K562 (cell line): ENCODE measurements around the gene LIMS2. TPM values are rescaled to one million over a fixed set of nuclear protein-coding genes. Genes with fewer than 3 reads are reported as not detected.

Source experiments
- ATAC-seq: fragments of 200-7000 bp; cut with Tn5 transposase; 3 replicates; pipeline ENCODE4 v1.9.1; 2020; ENCODE audit warnings: moderate library complexity
- BruUV-seq: library from RNA; stranded (reverse); fragments of 400-500 nt; replicated peaks from 2 replicates; lab custom pipeline; 2021; lab: Mats Ljungman, UMichigan
- CTCF ChIA-PET: fragments of 300-600 bp; formaldehyde crosslinking; extraction: SDS; loops from one replicate; lab custom pipeline; 2021; ENCODE audit warnings: low intra/inter-chr PET ratio; lab: Yijun Ruan, JAX
- POLR2A ChIA-PET: fragments of 300-600, 350-650 bp; sonication (Branson Sonifier 250); formaldehyde crosslinking; extraction: SDS; loops from one replicate; lab custom pipeline; 2021; ENCODE audit warnings: antibody characterized with exemption, inconsistent platforms; lab: Yijun Ruan, JAX
- DNase-seq, 4 experiments: peaks; one replicate each; pipeline versions ENCODE4 v3.0.0 to v3.0.0-alpha.2; 2011 to 2018; ENCODE audit warnings: low spot score in 3 of 4, mixed read lengths in 3 of 4; ENCODE audit errors: extremely low read depth in 1 of 4
- FAIRE-seq: peaks from 2 replicates; lab custom pipeline; 2011; peaks lifted over from hg19 to GRCh38; lab: Jason Lieb, UNC
- H2AFZ ChIP-seq: 2 replicates; pipeline ENCODE4 v1.6.0; 2011; ENCODE audit warnings: low read depth, low read length, control low read depth, inconsistent platforms
- H3K27ac ChIP-seq: fragments of 200-600 bp; 3 replicates; pipeline ENCODE4 v1.8.0; 2011; ENCODE audit warnings: low read depth, mild to moderate bottlenecking, control low read depth, inconsistent platforms, low read length, moderate library complexity, mixed read lengths; ENCODE audit errors: extremely low read depth
- H3K27me3 ChIP-seq, 2 experiments: fragments of 300-600 bp in 1 of 2; 2 replicates in 1 of 2; 3 replicates in 1 of 2; pipeline versions ENCODE4 v1.6.0 to v1.8.0; 2011; ENCODE audit warnings: inconsistent platforms in 2 of 2, low read length in 2 of 2, mild to moderate bottlenecking in 1 of 2, mixed read lengths in 1 of 2, moderate library complexity in 1 of 2; ENCODE audit not compliant: control insufficient read depth in 2 of 2, insufficient read depth in 2 of 2
- H3K36me3 ChIP-seq: fragments of 300-600 bp; 3 replicates; pipeline ENCODE4 v1.8.0; 2011; ENCODE audit warnings: mild to moderate bottlenecking, low read length, inconsistent platforms; ENCODE audit not compliant: control insufficient read depth, insufficient read depth
- H3K4me1 ChIP-seq, 2 experiments: fragments of 200-600 bp in 1 of 2; replicated peaks in 1 of 2; 2 replicates in 1 of 2; 3 replicates in 1 of 2; pipeline versions ENCODE4 v1.5.1 to v1.8.0; 2011; ENCODE audit warnings: inconsistent platforms in 2 of 2, low read length in 2 of 2, mild to moderate bottlenecking in 1 of 2, mixed read lengths in 1 of 2, moderate library complexity in 1 of 2; ENCODE audit not compliant: control insufficient read depth in 2 of 2, insufficient read depth in 2 of 2
- H3K4me2 ChIP-seq: 2 replicates; pipeline ENCODE4 v1.6.1; 2011; ENCODE audit warnings: low read length, control low read depth, inconsistent platforms, mixed read lengths; ENCODE audit not compliant: insufficient read depth
- H3K4me3 ChIP-seq: fragments of 200-600 bp; sonication (generic), shearing (Covaris generic); 2 replicates; pipeline ENCODE4 v1.5.1; 2016; ENCODE audit warnings: control low read depth, inconsistent platforms
- H3K79me2 ChIP-seq: fragments of 200-600 bp; 3 replicates; pipeline ENCODE4 v1.8.0; 2011; ENCODE audit warnings: low read length, inconsistent platforms; ENCODE audit not compliant: control insufficient read depth, insufficient read depth
- H3K9ac ChIP-seq, 2 experiments: 2 replicates each; pipeline versions ENCODE4 v1.6.0 to v1.6.1; 2011; ENCODE audit warnings: low read depth in 2 of 2, low read length in 2 of 2, control low read depth in 1 of 2, inconsistent platforms in 1 of 2, mild to moderate bottlenecking in 1 of 2, mixed read lengths in 1 of 2; ENCODE audit not compliant: insufficient read depth in 1 of 2
- H3K9me1 ChIP-seq: one replicate; pipeline ENCODE4 v1.6.0; 2011; ENCODE audit warnings: inconsistent platforms, mild to moderate bottlenecking, low read length, moderate library complexity; ENCODE audit not compliant: control insufficient read depth, insufficient read depth
- H3K9me3 ChIP-seq: replicated peaks from 2 replicates; pipeline ENCODE4 v1.5.1; 2011; ENCODE audit warnings: low read depth, low read length, inconsistent platforms; ENCODE audit not compliant: control insufficient read depth, insufficient read depth
- H4K20me1 ChIP-seq: replicated peaks from 2 replicates; pipeline ENCODE4 v1.6.1; 2011; ENCODE audit warnings: low read length, inconsistent platforms, mixed read lengths; ENCODE audit not compliant: control insufficient read depth, insufficient read depth
- ARID4B ChIP-seq: sonication (generic); formaldehyde crosslinking; IDR thresholded peaks from 2 replicates; pipeline ENCODE4 v1.8.0; 2022; ENCODE audit warnings: mild to moderate bottlenecking, missing genetic modification reagents
- BMI1 ChIP-seq: fragments of 150-350 bp; IDR thresholded peaks from 2 replicates; pipeline ENCODE4 v1.6.1; 2014; ENCODE audit warnings: low read length
- CAMTA2 ChIP-seq: fragments of 250-450 bp; sonication (Bioruptor Pico); conservative IDR thresholded peaks from 2 replicates; pipeline ENCODE4 v1.5.1; 2022
- CCAR2 ChIP-seq: fragments of 200-400 bp; formaldehyde crosslinking; IDR thresholded peaks from 2 replicates; pipeline ENCODE4 v1.6.1; 2017; ENCODE audit warnings: mild to moderate bottlenecking, low read depth, low read length
- CREB1 ChIP-seq, 2 experiments: sonication (generic) in 1 of 2; formaldehyde crosslinking in 1 of 2; IDR thresholded peaks; 2 replicates each; pipeline versions ENCODE4 v1.6.1 to v1.8.0; 2012 to 2022; ENCODE audit warnings: inconsistent platforms in 1 of 2, mild to moderate bottlenecking in 1 of 2, missing genetic modification reagents in 1 of 2, moderate library complexity in 1 of 2
- ETV5 ChIP-seq: sonication (generic); formaldehyde crosslinking; IDR thresholded peaks from 2 replicates; pipeline ENCODE4 v1.4.0; 2020; ENCODE audit warnings: low read depth, mild to moderate bottlenecking, missing genetic modification reagents
- GTF2F1 ChIP-seq: IDR thresholded peaks from 2 replicates; pipeline ENCODE4 v1.6.1; 2011; ENCODE audit warnings: low read depth, low read length, improper control_type of control experiment
- KAT8 ChIP-seq: fragments of 450-650 bp; IDR thresholded peaks from 2 replicates; pipeline ENCODE4 v1.6.1; 2016; ENCODE audit warnings: low read depth, mild to moderate bottlenecking
- LEF1 ChIP-seq: fragments of 450-650 bp; IDR thresholded peaks from 2 replicates; pipeline ENCODE4 v1.6.1; 2016; ENCODE audit warnings: mild to moderate bottlenecking
- SUPT5H ChIP-seq: fragments of 450-650 bp; IDR thresholded peaks from 2 replicates; pipeline ENCODE4 v1.6.1; 2016
- TGIF2 ChIP-seq: sonication (generic); formaldehyde crosslinking; IDR thresholded peaks from 2 replicates; pipeline ENCODE4 v1.8.1; 2022; ENCODE audit warnings: mild to moderate bottlenecking, missing genetic modification reagents, moderate library complexity
- ZNF699 ChIP-seq: fragments of 250-450 bp; sonication (Bioruptor Pico); IDR thresholded peaks from 2 replicates; pipeline ENCODE4 v1.8.0; 2021; ENCODE audit warnings: mild to moderate bottlenecking, moderate library complexity; ENCODE audit not compliant: insufficient replicate concordance
- WGBS: fragments of 100-300 bp; shearing (Covaris generic); methylation state at CpG from one replicate; pipeline ENCODE4 v1.1.6; 2016; ENCODE audit warnings: low coverage, mixed read lengths; ENCODE audit not compliant: insufficient coverage; ENCODE audit errors: missing lambda C conversion rate; 5-methylcytosine and 5-hydroxymethylcytosine counted together
- in situ Hi-C: fragments of 300-500 bp; cut with MboI; formaldehyde crosslinking; loops from 4 replicates; pipeline ENCODE4 v1.15.0; 2018; ENCODE audit warnings: inconsistent platforms, mixed read lengths
- intact Hi-C: fragments of 100-400 bp; cut with micrococcal nuclease; formaldehyde crosslinking; loops from 2 replicates; pipeline ENCODE4 v1.14.2; 2022
- polyA plus RNA-seq, 8 experiments: library from polyadenylated mRNA; depleted of rRNA in 4 of 8; stranded (reverse) in 5 of 8; unstranded in 3 of 8; fragments of >200 nt; fragmentation: Nextera tagmentation in 2 of 8; fragmentation: Illumina TruSeq in 1 of 8; extraction: Ambion mirVana in 2 of 8; extraction: Trizol in 1 of 8; gene quantifications; 2 replicates each; pipeline versions ENCODE4 v1.2.1 to v1.2.3, GENCODE V29; 2011 to 2014; ENCODE audit warnings: inconsistent platforms in 1 of 8, missing spikeins in 1 of 8
- total RNA-seq, 7 experiments: library from RNA; depleted of rRNA in 6 of 7; stranded (reverse); fragments of >200 nt in 6 of 7; fragmentation: Illumina TruSeq in 2 of 7; extraction: Trizol in 2 of 7; gene quantifications; 2 replicates each; pipeline versions ENCODE4 v1.2.1 to v1.2.3, GENCODE V29; 2011 to 2021; ENCODE audit warnings: low replicate concordance in 1 of 7

The LIMS2 gene
- total and polyA plus RNA-seq, 9 of the 15 experiments (the other 6 are each of a cell fraction or from before 2014, with no cell fraction given) = 0.04 to 0.22 TPM; not detected in 7

GRCh38 chr2:127679680-127680361, 4.5 kb upstream of the LIMS2 start:
- BruUV-seq = no TSS peak
- H2AFZ ChIP-seq = no peak overlapping the region
- in situ Hi-C loops = no loop called here
- no peak for ATAC-seq
- intact Hi-C loops = no loop called here
- no peak overlapping the region for H3K4me3 ChIP-seq
- peaks cover 0 to 15% of the 10 kb centered on the region in 2 experiments; a peak in 3 of 5 replicates for H3K4me1 ChIP-seq
- H3K4me2 ChIP-seq = no peak overlapping the region
- H3K9ac ChIP-seq = no peak overlapping the region
- no peaks in the 10 kb centered on the region for H3K79me2 ChIP-seq
- H4K20me1 ChIP-seq = peaks cover 6% of the 10 kb centered on the region; the same call in 1 of the 2 replicates
- no peaks in the 10 kb centered on the region for H3K9me1 ChIP-seq
- CTCF ChIA-PET = no interaction called here
- FAIRE-seq = no peak
- no peak overlapping the region for H3K27ac ChIP-seq
- 9% methylated on average over 14 of the region's 15 CpGs for WGBS
- H3K9me3 ChIP-seq = no peaks in the 10 kb centered on the region
- TF ChIP-seq ETV5 (CRISPR knock-in tag) = no peak
- no peak for TF ChIP-seq CCAR2
- TF ChIP-seq CAMTA2 (CRISPR knock-in tag) = no peak
- TF ChIP-seq, all 486 proteins: peak for 0
- POLR2A ChIA-PET = no interaction called here
- H3K36me3 ChIP-seq = no peaks in the 10 kb centered on the region
- H3K27me3 ChIP-seq = peaks cover 42 to 65% of the 10 kb centered on the region in 2 experiments
- DNase-seq = no peak

- POLR2A ChIA-PET = no interaction called here
- WGBS = 0% methylated on average over 5 of the region's 6 CpGs
- CTCF ChIA-PET = no interaction called here
- Histone ChIP-seq H3K27ac (no peak overlapping the region), H3K9me1 (no peaks in the 10 kb centered on the region), H3K4me1 (peaks cover 0 to 22% of the 10 kb centered on the region in 2 experiments; a peak in 3 of 5 replicates), H2AFZ (no peak overlapping the region), H3K9me3 (no peaks in the 10 kb centered on the region), H3K4me2 (no peak overlapping the region), H4K20me1 (peaks cover 6% of the 10 kb centered on the region; the same call in 1 of the 2 replicates), H3K4me3 (no peak overlapping the region), H3K36me3 (no peaks in the 10 kb centered on the region), H3K9ac (no peak overlapping the region), H3K27me3 (peaks cover 46 to 70% of the 10 kb centered on the region in 2 experiments), H3K79me2 (no peaks in the 10 kb centered on the region)
- in situ Hi-C loops = no loop called here
- intact Hi-C loops = no loop called here
- BruUV-seq = no TSS peak
- no peak for FAIRE-seq
- ATAC-seq = no peak
- DNase-seq = no peak
- TF ChIP-seq BMI1 (no peak), GTF2F1 (no peak), LEF1 (no peak), ZNF699 (no peak), KAT8 (no peak), TGIF2 (CRISPR knock-in tag) (no peak), ARID4B (CRISPR knock-in tag) (no peak), SUPT5H (no peak), CREB1 (IDR thresholded peaks at IDR 0.05) (no peak), CREB1 (CRISPR knock-in tag; IDR thresholded peaks at IDR 0.05) (no peak)
These were observed 3.7 kb upstream of the LIMS2 start for GRCh38 chr2:127678991-127679390.
